GM21515 (cell line): ENCODE results near the gene NAV3.
A peak's percentile ranks its signal among the peaks of the same experiment; 100 is the strongest.

Experiments
- ATAC-seq: cut with Tn5 transposase; IDR thresholded peaks from one replicate; pipeline ENCODE4 v1.9.1; 2021; ENCODE audit not compliant: unreplicated experiment

Gene NAV3

GRCh38 chr12:78181544-78182162, 351.0 kb downstream of the NAV3 start:
- no peak for ATAC-seq

GRCh38 chr12:78183824-78184223, 353.1 kb downstream of the NAV3 start:
- no peak for ATAC-seq

- no peak for ATAC-seq
These were observed 354.4 kb downstream of the NAV3 start for GRCh38 chr12:78185109-78185508.

- ATAC-seq = no peak
These were observed 355.0 kb downstream of the NAV3 start for GRCh38 chr12:78185651-78186050.

GRCh38 chr12:78186670-78187069, 356.0 kb downstream of the NAV3 start:
- no peak for ATAC-seq

- no peak for ATAC-seq
These were observed 357.0 kb downstream of the NAV3 start for GRCh38 chr12:78187741-78188140.

- no peak for ATAC-seq
These were observed 359.0 kb downstream of the NAV3 start for GRCh38 chr12:78189656-78190055.

- no peak for ATAC-seq
These were observed 360.9 kb downstream of the NAV3 start for GRCh38 chr12:78191611-78192010.

- no peak for ATAC-seq
These were observed 362.3 kb downstream of the NAV3 start for GRCh38 chr12:78192979-78193378.

GRCh38 chr12:78194448-78194847, 363.8 kb downstream of the NAV3 start:
- no peak for ATAC-seq

GRCh38 chr12:78198896-78199295, 368.2 kb downstream of the NAV3 start:
- no peak for ATAC-seq

GRCh38 chr12:78199926-78200325, 369.2 kb downstream of the NAV3 start:
- ATAC-seq = no peak

- no peak for ATAC-seq
These were observed 374.2 kb downstream of the NAV3 start for GRCh38 chr12:78204926-78205325.

- no peak for ATAC-seq
These were observed 377.4 kb downstream of the NAV3 start for GRCh38 chr12:78208092-78208491.

GRCh38 chr12:78209846-78210505, 379.3 kb downstream of the NAV3 start:
- ATAC-seq = no peak

GRCh38 chr12:78210506-78210860, 379.8 kb downstream of the NAV3 start:
- ATAC-seq = no peak

GRCh38 chr12:78210894-78211302, 380.2 kb downstream of the NAV3 start:
- no peak for ATAC-seq

GRCh38 chr12:78220811-78221210, 390.1 kb downstream of the NAV3 start:
- no peak for ATAC-seq

- no peak for ATAC-seq
These were observed 393.5 kb downstream of the NAV3 start for GRCh38 chr12:78224154-78224553.

- ATAC-seq = no peak
These were observed 396.1 kb downstream of the NAV3 start for GRCh38 chr12:78226763-78227162.

- ATAC-seq = peak; percentile 96
These were observed 399.0 kb downstream of the NAV3 start for GRCh38 chr12:78229591-78230101.

- ATAC-seq = no peak
These were observed 402.1 kb downstream of the NAV3 start for GRCh38 chr12:78232756-78233155.

GRCh38 chr12:78236264-78236663, 405.6 kb downstream of the NAV3 start:
- ATAC-seq = no peak
